ENCODE measurements around the gene PLXNB1.

Gene PLXNB1

DNA sequence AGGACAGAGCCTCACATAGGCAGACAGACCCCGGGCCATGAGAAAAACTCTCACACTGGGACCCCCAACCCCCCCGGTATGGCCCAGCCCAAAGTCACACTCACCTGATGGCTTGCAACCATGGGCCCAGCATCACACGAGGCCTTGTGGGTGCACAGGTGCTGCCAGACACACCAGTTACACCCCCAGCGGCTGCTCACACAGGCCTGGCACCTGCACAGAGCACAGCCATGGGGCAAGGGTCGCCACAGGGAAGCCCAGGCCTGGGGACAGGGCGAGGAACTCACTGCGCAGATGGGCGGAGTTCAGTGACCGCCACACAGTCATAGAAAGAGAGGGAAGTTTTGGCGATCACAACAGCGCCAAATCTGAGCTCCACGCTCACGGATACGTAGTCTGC, 9.3 kb downstream of the PLXNB1 start:
- no peaks in the 10 kb centered on the region for H3K36me3 ChIP-seq (ENCODE audit: insufficient read depth, low read length)
- no peak overlapping the region for H3K27ac ChIP-seq (ENCODE audit: low read depth, low read length, poor library complexity, severe bottlenecking)
- H3F3A ChIP-seq (ENCODE audit: insufficient read depth, low read length), result no peaks in the 10 kb centered on the region
- H3K79me2 ChIP-seq (ENCODE audit: insufficient read depth, low read length), result no peaks in the 10 kb centered on the region
- no peak overlapping the region for H3K4me3 ChIP-seq (ENCODE audit: low read depth, low read length, poor library complexity, severe bottlenecking)
- no peak overlapping the region for H3K9ac ChIP-seq (ENCODE audit: low read length)
- H3K4me2 ChIP-seq (ENCODE audit: low read length), result no peak overlapping the region
- H3K9me3 ChIP-seq (ENCODE audit: low read length), result no peaks in the 10 kb centered on the region
- no peak overlapping the region for H2AFZ ChIP-seq (ENCODE audit: low read length)
- H3K9me2 ChIP-seq (ENCODE audit: low read depth, low read length), result no peaks in the 10 kb centered on the region
- no peaks in the 10 kb centered on the region for H4K20me1 ChIP-seq (ENCODE audit: insufficient read depth, low read length)
- H3K4me1 ChIP-seq (ENCODE audit: insufficient read depth, low read length, severe bottlenecking), result no peaks in the 10 kb centered on the region
- TF ChIP-seq EZH2 (IDR thresholded peaks at IDR 0.05; ENCODE audit: borderline replicate concordance, low read length), result no peak
- TF ChIP-seq, protein P1, sequence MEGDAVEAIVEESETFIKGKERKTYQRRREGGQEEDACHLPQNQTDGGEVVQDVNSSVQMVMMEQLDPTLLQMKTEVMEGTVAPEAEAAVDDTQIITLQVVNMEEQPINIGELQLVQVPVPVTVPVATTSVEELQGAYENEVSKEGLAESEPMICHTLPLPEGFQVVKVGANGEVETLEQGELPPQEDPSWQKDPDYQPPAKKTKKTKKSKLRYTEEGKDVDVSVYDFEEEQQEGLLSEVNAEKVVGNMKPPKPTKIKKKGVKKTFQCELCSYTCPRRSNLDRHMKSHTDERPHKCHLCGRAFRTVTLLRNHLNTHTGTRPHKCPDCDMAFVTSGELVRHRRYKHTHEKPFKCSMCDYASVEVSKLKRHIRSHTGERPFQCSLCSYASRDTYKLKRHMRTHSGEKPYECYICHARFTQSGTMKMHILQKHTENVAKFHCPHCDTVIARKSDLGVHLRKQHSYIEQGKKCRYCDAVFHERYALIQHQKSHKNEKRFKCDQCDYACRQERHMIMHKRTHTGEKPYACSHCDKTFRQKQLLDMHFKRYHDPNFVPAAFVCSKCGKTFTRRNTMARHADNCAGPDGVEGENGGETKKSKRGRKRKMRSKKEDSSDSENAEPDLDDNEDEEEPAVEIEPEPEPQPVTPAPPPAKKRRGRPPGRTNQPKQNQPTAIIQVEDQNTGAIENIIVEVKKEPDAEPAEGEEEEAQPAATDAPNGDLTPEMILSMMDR (IDR thresholded peaks at IDR 0.05; ENCODE audit: low read length), result no peak
- peaks cover 6% of the 10 kb centered on the region for H3K27me3 ChIP-seq (ENCODE audit: insufficient read depth, low read length)

DNA sequence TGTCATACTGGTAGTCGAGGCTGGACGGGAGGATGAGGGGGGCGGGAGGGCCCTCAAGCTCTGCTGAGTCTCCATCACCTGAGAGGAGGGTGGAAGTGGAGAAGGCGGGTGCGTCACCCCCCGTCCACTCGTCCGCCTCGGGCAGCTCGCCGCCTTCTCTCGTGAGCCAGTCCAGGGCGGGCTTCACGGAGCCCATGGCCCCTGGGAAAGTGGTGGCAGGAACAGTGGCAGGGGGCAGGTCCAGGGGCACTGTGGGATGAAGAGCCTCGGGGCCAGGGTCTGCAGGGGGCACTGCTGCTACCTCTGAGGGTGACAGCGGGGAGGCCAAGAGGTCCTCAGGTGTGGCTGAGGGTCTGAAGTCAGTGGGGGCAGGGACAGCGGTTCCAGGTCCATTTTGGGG, 10.3 kb downstream of the PLXNB1 start:
- Histone ChIP-seq H3K27me3 (ENCODE audit: insufficient read depth, low read length) (peaks cover 6% of the 10 kb centered on the region), H3K9me3 (ENCODE audit: low read length) (no peaks in the 10 kb centered on the region), H3K4me2 (ENCODE audit: low read length) (no peak overlapping the region), H4K20me1 (ENCODE audit: insufficient read depth, low read length) (no peaks in the 10 kb centered on the region), H3K9ac (ENCODE audit: low read length) (no peak overlapping the region), H2AFZ (ENCODE audit: low read length) (no peak overlapping the region), H3K27ac (ENCODE audit: low read depth, low read length, poor library complexity, severe bottlenecking) (no peak overlapping the region), H3K4me1 (ENCODE audit: insufficient read depth, low read length, severe bottlenecking) (no peaks in the 10 kb centered on the region), H3K4me3 (ENCODE audit: low read depth, low read length, poor library complexity, severe bottlenecking) (no peak overlapping the region), H3K79me2 (ENCODE audit: insufficient read depth, low read length) (no peaks in the 10 kb centered on the region), H3F3A (ENCODE audit: insufficient read depth, low read length) (no peaks in the 10 kb centered on the region), H3K9me2 (ENCODE audit: low read depth, low read length) (no peaks in the 10 kb centered on the region), H3K36me3 (ENCODE audit: insufficient read depth, low read length) (no peaks in the 10 kb centered on the region)
- TF ChIP-seq EZH2 (IDR thresholded peaks at IDR 0.05; ENCODE audit: borderline replicate concordance, low read length), result no peak
- TF ChIP-seq, protein P1 (IDR thresholded peaks at IDR 0.05; ENCODE audit: low read length), result no peak

DNA sequence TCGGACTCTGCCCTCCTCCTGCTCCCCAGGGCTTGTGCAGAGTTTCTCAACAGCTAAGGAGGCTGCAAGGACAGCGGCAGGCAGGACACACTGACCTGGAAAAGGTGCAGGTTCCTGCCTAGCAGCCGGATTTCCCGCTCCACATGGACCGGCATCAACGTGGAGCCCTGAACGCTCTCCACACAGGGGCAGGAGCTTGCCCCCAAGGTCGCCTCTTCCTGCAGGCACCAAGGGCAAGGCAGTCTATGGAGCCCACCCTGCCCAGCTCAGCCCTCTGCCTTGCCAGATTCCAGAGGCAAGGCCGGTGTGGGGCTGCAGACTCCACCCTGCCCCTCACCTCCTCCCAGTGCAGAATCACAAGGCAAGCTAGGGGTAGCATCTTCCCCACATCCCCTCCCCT, 10.7 kb downstream of the PLXNB1 start:
- H3K4me2 ChIP-seq (ENCODE audit: low read length), result no peak overlapping the region
- H3F3A ChIP-seq (ENCODE audit: insufficient read depth, low read length), result no peaks in the 10 kb centered on the region
- no peaks in the 10 kb centered on the region for H3K9me2 ChIP-seq (ENCODE audit: low read depth, low read length)
- no peak overlapping the region for H3K27ac ChIP-seq (ENCODE audit: low read depth, low read length, poor library complexity, severe bottlenecking)
- no peak overlapping the region for H3K9ac ChIP-seq (ENCODE audit: low read length)
- H3K27me3 ChIP-seq (ENCODE audit: insufficient read depth, low read length), result peaks cover 6% of the 10 kb centered on the region
- no peak for TF ChIP-seq EZH2 (IDR thresholded peaks at IDR 0.05; ENCODE audit: borderline replicate concordance, low read length)
- TF ChIP-seq, protein P1 (IDR thresholded peaks at IDR 0.05; ENCODE audit: low read length), result no peak
- H2AFZ ChIP-seq (ENCODE audit: low read length), result no peak overlapping the region
- H3K9me3 ChIP-seq (ENCODE audit: low read length), result no peaks in the 10 kb centered on the region
- no peaks in the 10 kb centered on the region for H3K4me1 ChIP-seq (ENCODE audit: insufficient read depth, low read length, severe bottlenecking)
- no peaks in the 10 kb centered on the region for H3K79me2 ChIP-seq (ENCODE audit: insufficient read depth, low read length)
- H4K20me1 ChIP-seq (ENCODE audit: insufficient read depth, low read length), result no peaks in the 10 kb centered on the region
- H3K36me3 ChIP-seq (ENCODE audit: insufficient read depth, low read length), result no peaks in the 10 kb centered on the region
- no peak overlapping the region for H3K4me3 ChIP-seq (ENCODE audit: low read depth, low read length, poor library complexity, severe bottlenecking)
